ENCODE results near the gene RNF182.
A peak's percentile ranks its signal among the peaks of the same experiment; 100 is the strongest.

RNF182 gene

GRCh38 chr6:13922750-13923149 lies 2.0 kb upstream of the RNF182 start:
- TF ChIP-seq EZH2phosphoT487 (IDR thresholded peaks at IDR 0.05; ENCODE audit: low read depth) (no peak), CTCF (IDR thresholded peaks at IDR 0.05; ENCODE audit: low read depth, low read length) (no peak)
- no peaks in the 10 kb centered on the region; the same call in 1 of the 2 replicates for H4K20me1 ChIP-seq (ENCODE audit: insufficient read depth, low read length)
- no peak overlapping the region for H2AFZ ChIP-seq (ENCODE audit: low read depth, low read length)
- H3K36me3 ChIP-seq (replicated peaks; ENCODE audit: low read depth, low read length) = peaks cover 14% of the 10 kb centered on the region
- no peaks in the 10 kb centered on the region for H3K27me3 ChIP-seq (ENCODE audit: low read depth, low read length)
- no peak overlapping the region for H3K4me3 ChIP-seq (ENCODE audit: low read length)
- peak overlapping the region; percentile 39 for H3K4me2 ChIP-seq (ENCODE audit: low read length)
- no peak overlapping the region for H3K9ac ChIP-seq (ENCODE audit: low read length)
- peaks cover 28% of the 10 kb centered on the region for H3K79me2 ChIP-seq (ENCODE audit: low read length)
- no peak overlapping the region for H3K27ac ChIP-seq (ENCODE audit: low read length)
- H3K4me1 ChIP-seq (ENCODE audit: low read length) = peaks cover 21% of the 10 kb centered on the region
- H3K9me3 ChIP-seq (ENCODE audit: insufficient read depth, low read length) = no peaks in the 10 kb centered on the region

GRCh38 chr6:13923527-13924145 lies 1.1 kb upstream of the RNF182 start:
- peak overlapping the region; percentile 74 for H3K27ac ChIP-seq (ENCODE audit: low read length)

GRCh38 chr6:13924146-13924948 lies 405 bp upstream of the RNF182 start:
- peak overlapping the region; percentile 71 for H2AFZ ChIP-seq (ENCODE audit: low read depth, low read length)
- TF ChIP-seq EZH2phosphoT487 (IDR thresholded peaks at IDR 0.05; ENCODE audit: low read depth) (no peak), CTCF (IDR thresholded peaks at IDR 0.05; ENCODE audit: low read depth, low read length) (no peak)

More at GRCh38 chr6:13923527-13924145, 1.1 kb upstream of the RNF182 start:
- peaks cover 15% of the 10 kb centered on the region for H3K36me3 ChIP-seq (replicated peaks; ENCODE audit: low read depth, low read length)
- H3K9ac ChIP-seq (ENCODE audit: low read length) = peak overlapping the region; percentile 72
- H3K4me1 ChIP-seq (ENCODE audit: low read length) = peaks cover 21% of the 10 kb centered on the region
- H3K4me3 ChIP-seq (ENCODE audit: low read length) = peak overlapping the region; percentile 87
- no peaks in the 10 kb centered on the region; the same call in 1 of the 2 replicates for H4K20me1 ChIP-seq (ENCODE audit: insufficient read depth, low read length)
- peak overlapping the region; percentile 94 for H3K4me2 ChIP-seq (ENCODE audit: low read length)
- TF ChIP-seq CTCF (IDR thresholded peaks at IDR 0.05; ENCODE audit: low read depth, low read length) (no peak), EZH2phosphoT487 (IDR thresholded peaks at IDR 0.05; ENCODE audit: low read depth) (no peak)
- no peaks in the 10 kb centered on the region for H3K9me3 ChIP-seq (ENCODE audit: insufficient read depth, low read length)
- H3K27me3 ChIP-seq (ENCODE audit: low read depth, low read length) = no peaks in the 10 kb centered on the region
- H3K79me2 ChIP-seq (ENCODE audit: low read length) = peaks cover 37% of the 10 kb centered on the region
- H2AFZ ChIP-seq (ENCODE audit: low read depth, low read length) = peak overlapping the region; percentile 71

GRCh38 chr6:13926378-13926777 lies 1.6 kb downstream of the RNF182 start:
- Histone ChIP-seq H3K36me3 (replicated peaks; ENCODE audit: low read depth, low read length) (peaks cover 18% of the 10 kb centered on the region), H3K79me2 (ENCODE audit: low read length) (peaks cover 64% of the 10 kb centered on the region), H2AFZ (ENCODE audit: low read depth, low read length) (no peak overlapping the region), H3K4me3 (ENCODE audit: low read length) (peak overlapping the region; percentile 87; the same call in 1 of the 2 replicates), H3K27me3 (ENCODE audit: low read depth, low read length) (no peaks in the 10 kb centered on the region), H3K27ac (ENCODE audit: low read length) (no peak overlapping the region), H3K9ac (ENCODE audit: low read length) (no peak overlapping the region), H3K9me3 (ENCODE audit: insufficient read depth, low read length) (no peaks in the 10 kb centered on the region), H3K4me2 (ENCODE audit: low read length) (peak overlapping the region; percentile 86; the same call in 1 of the 2 replicates), H4K20me1 (ENCODE audit: insufficient read depth, low read length) (no peaks in the 10 kb centered on the region; the same call in 1 of the 2 replicates), H3K4me1 (ENCODE audit: low read length) (peaks cover 21% of the 10 kb centered on the region)
- TF ChIP-seq CTCF (IDR thresholded peaks at IDR 0.05; ENCODE audit: low read depth, low read length) (no peak), EZH2phosphoT487 (IDR thresholded peaks at IDR 0.05; ENCODE audit: low read depth) (no peak)

More at GRCh38 chr6:13924146-13924948, 405 bp upstream of the RNF182 start:
- H3K79me2 ChIP-seq (ENCODE audit: low read length) = peaks cover 44% of the 10 kb centered on the region
- peak overlapping the region; percentile 72 for H3K9ac ChIP-seq (ENCODE audit: low read length)
- peak overlapping the region; percentile 87 for H3K4me3 ChIP-seq (ENCODE audit: low read length)
- H4K20me1 ChIP-seq (ENCODE audit: insufficient read depth, low read length) = no peaks in the 10 kb centered on the region; the same call in 1 of the 2 replicates
- H3K4me2 ChIP-seq (ENCODE audit: low read length) = peak overlapping the region; percentile 94
- no peaks in the 10 kb centered on the region for H3K27me3 ChIP-seq (ENCODE audit: low read depth, low read length)
- H3K27ac ChIP-seq (ENCODE audit: low read length) = peak overlapping the region; percentile 74
- H3K9me3 ChIP-seq (ENCODE audit: insufficient read depth, low read length) = no peaks in the 10 kb centered on the region
- H3K36me3 ChIP-seq (replicated peaks; ENCODE audit: low read depth, low read length) = peaks cover 15% of the 10 kb centered on the region
- H3K4me1 ChIP-seq (ENCODE audit: low read length) = peaks cover 21% of the 10 kb centered on the region

Data from OCI-LY3 (cell line).